HG02852 (cell line): ENCODE results near the gene TRRAP.
"Not testable (repeated sequence)": the region's sequence is repeated elsewhere in the genome, so short reads cannot be mapped to it uniquely, and the experiment has no call there.

Experiments used
- ATAC-seq: cut with Tn5 transposase; IDR thresholded peaks from one replicate; pipeline ENCODE4 v1.9.1; 2021; ENCODE audit warnings: mild to moderate bottlenecking, moderate library complexity; ENCODE audit not compliant: unreplicated experiment

Gene TRRAP

GRCh38 chr7:99040104-99040958 lies 162.0 kb downstream of the TRRAP start:
- no peak for ATAC-seq

GRCh38 chr7:99041526-99041925 lies 163.2 kb downstream of the TRRAP start:
- no peak for ATAC-seq

- ATAC-seq = no peak
Observed at GRCh38 chr7:99042957-99043356, 164.6 kb downstream of the TRRAP start.

- not testable (repeated sequence) for ATAC-seq
Observed at GRCh38 chr7:99044858-99045257, 166.5 kb downstream of the TRRAP start.

GRCh38 chr7:99046262-99046661 lies 167.9 kb downstream of the TRRAP start:
- ATAC-seq = not testable (repeated sequence)

GRCh38 chr7:99046722-99047121 lies 168.4 kb downstream of the TRRAP start:
- no peak for ATAC-seq

- ATAC-seq = no peak
Observed at GRCh38 chr7:99047526-99048077, 169.3 kb downstream of the TRRAP start.

DNA sequence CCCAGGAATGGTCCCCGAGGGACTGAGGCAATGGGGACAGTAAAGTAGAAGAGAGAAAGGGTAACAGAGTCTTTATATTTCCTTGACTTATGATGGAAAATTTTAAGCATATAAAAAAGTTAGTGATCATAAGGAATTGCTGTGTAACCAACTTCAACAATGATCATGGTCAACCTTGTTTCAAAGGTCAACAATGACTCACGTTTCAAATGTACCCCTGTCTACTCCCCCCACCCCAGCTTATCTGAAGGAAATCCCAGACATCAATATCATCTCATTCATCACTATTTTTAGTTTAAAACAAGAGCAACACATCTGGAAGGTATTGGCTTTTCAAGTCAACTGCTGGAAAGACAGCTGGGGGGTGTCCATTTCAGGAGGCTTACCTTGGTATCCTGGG lies 172.6 kb downstream of the TRRAP start:
- no peak for ATAC-seq

- ATAC-seq = no peak
Observed at GRCh38 chr7:99054781-99055180, 176.4 kb downstream of the TRRAP start.

DNA sequence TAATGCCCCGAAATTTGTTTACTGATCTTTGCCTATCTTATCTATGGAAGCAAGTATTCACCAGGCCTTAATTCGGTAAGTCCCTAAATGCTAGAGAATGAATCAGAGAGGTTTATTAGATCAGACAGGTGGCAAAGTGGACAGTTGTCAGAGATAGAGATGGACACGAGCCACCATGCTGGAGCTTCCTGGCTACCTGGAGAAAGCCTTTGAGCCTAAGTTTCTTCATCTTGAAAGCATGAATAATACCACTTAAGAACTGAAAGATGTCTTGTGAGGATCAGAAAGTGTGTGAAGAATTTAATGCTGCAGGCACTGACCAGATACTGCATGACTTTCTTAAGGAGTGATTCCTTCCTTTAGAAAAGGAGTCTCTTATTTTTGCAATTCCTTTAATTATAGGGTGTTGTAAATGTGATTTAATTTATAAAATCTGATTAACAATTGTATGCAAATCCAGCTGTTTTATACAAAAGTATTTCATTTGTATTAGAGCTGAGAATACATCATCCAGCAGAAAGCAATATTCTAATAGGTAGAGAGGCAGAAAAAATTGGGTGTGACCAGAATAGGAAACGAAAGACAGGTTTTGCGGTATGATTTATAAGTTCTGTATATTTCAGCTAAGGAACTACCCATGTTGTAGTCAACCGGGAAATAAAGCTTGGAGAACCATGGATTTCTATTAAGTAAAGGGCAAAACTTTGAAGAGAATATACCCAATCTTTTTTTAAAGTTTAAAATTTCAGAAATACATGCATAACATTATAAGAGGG lies 182.9 kb downstream of the TRRAP start:
- ATAC-seq = no peak
